Activated CD4-positive, alpha-beta memory T cell treated with anti-CD3 and anti-CD28 coated beads for 36 hours (primary cell): ENCODE results near the gene GMNN. TPM values are rescaled to one million over a fixed set of nuclear protein-coding genes. Genes with fewer than 3 reads are reported as not detected.
A peak's percentile ranks its signal among the peaks of the same experiment; 100 is the strongest.
"Not testable (repeated sequence)": the region's sequence is repeated elsewhere in the genome, so short reads cannot be mapped to it uniquely, and the experiment has no call there.

Experiments used
- CTCF ChIA-PET: fragments of 350-600 bp; sonication (Branson Sonifier 250); formaldehyde crosslinking; loops from one replicate; lab custom pipeline; 2021; ENCODE audit warnings: antibody characterized with exemption, inconsistent platforms; lab: Charles Lee
- POLR2A ChIA-PET: fragments of 350-600 bp; sonication (Branson Sonifier 250); formaldehyde crosslinking; loops from one replicate; lab custom pipeline; 2021; ENCODE audit warnings: antibody characterized with exemption; lab: Charles Lee
- DNase-seq: peaks from one replicate; pipeline ENCODE4 v3.0.0-alpha.2; 2020
- H3K27ac Mint-ChIP-seq: one replicate; pipeline ENCODE4 v1.8.0; 2021; ENCODE audit warnings: mixed read lengths
- H3K27me3 Mint-ChIP-seq: one replicate; pipeline ENCODE4 v1.8.0; 2021; ENCODE audit warnings: mixed read lengths
- H3K36me3 Mint-ChIP-seq: one replicate; pipeline ENCODE4 v1.8.0; 2021; ENCODE audit warnings: mixed read lengths
- H3K4me1 Mint-ChIP-seq: one replicate; pipeline ENCODE4 v1.8.0; 2021; ENCODE audit warnings: low read depth, mixed read lengths
- H3K4me3 Mint-ChIP-seq: one replicate; pipeline ENCODE4 v1.8.0; 2021; ENCODE audit warnings: mild to moderate bottlenecking, mixed read lengths
- H3K9me3 Mint-ChIP-seq: one replicate; pipeline ENCODE4 v1.8.0; 2021; ENCODE audit warnings: mixed read lengths
- intact Hi-C: fragments of 100-400 bp; cut with micrococcal nuclease; formaldehyde crosslinking; loops from one replicate; pipeline ENCODE4 v1.15.1; 2023
- total RNA-seq, 2 experiments: library from RNA; stranded (reverse); gene quantifications; one replicate each; pipeline ENCODE4 v1.2.3, GENCODE V29; 2021

The GMNN gene
- 10 to 100 TPM; 76.5 to 77.4 TPM for total RNA-seq

DNA sequence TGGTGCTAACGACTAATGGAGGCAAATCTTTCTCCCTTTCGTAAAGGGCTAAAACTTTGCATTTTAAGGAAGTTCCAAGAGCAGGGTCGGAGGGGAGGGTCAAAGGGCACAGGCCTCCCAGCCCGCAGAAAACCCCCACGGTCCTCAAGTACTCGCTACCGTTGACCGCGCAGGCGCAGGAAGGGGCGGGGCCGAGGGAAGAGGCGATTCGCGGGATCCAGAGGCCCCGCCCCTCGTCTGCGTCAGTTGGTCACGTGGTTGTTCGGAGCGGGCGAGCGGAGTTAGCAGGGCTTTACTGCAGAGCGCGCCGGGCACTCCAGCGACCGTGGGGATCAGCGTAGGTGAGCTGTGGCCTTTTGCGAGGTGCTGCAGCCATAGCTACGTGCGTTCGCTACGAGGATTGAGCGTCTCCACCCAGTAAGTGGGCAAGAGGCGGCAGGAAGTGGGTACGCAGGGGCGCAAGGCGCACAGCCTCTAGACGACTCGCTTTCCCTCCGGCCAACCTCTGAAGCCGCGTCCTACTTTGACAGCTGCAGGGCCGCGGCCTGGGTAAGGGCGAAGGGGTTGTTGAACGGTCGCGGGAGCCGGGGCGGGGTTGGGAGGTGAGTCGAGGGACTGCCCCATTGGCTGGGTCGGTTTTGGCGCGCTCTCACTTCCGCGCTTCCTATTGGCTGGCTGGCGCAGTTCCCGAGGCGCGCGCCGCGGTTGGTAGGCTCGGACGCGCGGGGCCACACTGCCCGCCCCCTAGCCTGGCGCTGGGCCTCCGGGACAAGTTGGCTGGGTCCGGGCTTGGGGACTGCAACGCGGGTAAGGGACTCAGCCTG, at the start of gene GMNN:
GMNN (plus strand) TSS at position 242 of the 824 bp plus-strand sequence. CDS start 2,310 bp downstream, outside the sequence.
- CTCF ChIA-PET = interaction anchor here (0.8 to 3.8 kb wide), 9 partner anchors 11 to 280 kb away, joined by 3 to 19 read pairs (median 6); partner anchors contain the start of gene ALDH5A1
- H3K27ac Mint-ChIP-seq = peak within 1 kb of the TSS; percentile 100
- H3K9me3 Mint-ChIP-seq = no peaks in the 10 kb centered on the region
- peaks cover 28% of the 10 kb centered on the region for H3K36me3 Mint-ChIP-seq
- no peaks in the 10 kb centered on the region for H3K27me3 Mint-ChIP-seq
- intact Hi-C loops = loop anchor here (1.0 to 5.0 kb wide), 7 partner anchors 32 to 295 kb away; partner anchors contain the start of genes ACOT13 and TDP2
- POLR2A ChIA-PET = interaction anchor here (0.9 to 2.6 kb wide), 14 partner anchors 9 to 261 kb away, joined by 3 to 24 read pairs (median 3); partner anchors contain the start of gene C6orf62
- H3K4me1 Mint-ChIP-seq = peaks cover 27% of the 10 kb centered on the region
- DNase-seq = peak; percentile 98
- H3K4me3 Mint-ChIP-seq = peak within 1 kb of the TSS; percentile 99

DNA sequence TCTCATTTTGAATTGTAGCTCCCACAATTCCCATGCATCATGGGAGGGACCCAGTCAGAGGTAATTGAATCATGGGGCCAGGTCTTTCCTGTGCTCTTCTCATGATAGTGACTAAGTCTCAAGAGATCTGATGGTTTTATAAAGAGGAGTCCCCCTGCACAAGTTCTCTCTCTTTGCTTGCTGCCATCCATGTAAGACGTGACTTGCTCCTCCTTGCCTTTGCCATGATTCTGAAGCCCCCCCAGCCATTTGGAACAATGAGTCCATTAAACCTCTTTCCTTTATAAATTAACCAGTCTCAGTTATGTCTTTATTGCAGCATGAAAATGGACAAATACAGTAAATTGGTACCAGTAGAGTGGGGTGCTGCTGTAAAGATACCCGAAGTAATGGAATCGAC, 44.1 kb upstream of the GMNN start:
- DNase-seq, H3K4me3 Mint-ChIP-seq, POLR2A ChIA-PET, H3K4me1 Mint-ChIP-seq, CTCF ChIA-PET, H3K36me3 Mint-ChIP-seq, H3K27ac Mint-ChIP-seq, H3K27me3 Mint-ChIP-seq: not testable (repeated sequence)
- peaks cover 22% of the 10 kb centered on the region for H3K9me3 Mint-ChIP-seq
- intact Hi-C loops = loop anchor here (1.0 kb wide), 1 partner anchor 13 kb away; no protein-coding TSS in a partner anchor

GRCh38 chr6:24731456-24732134, 43.1 kb upstream of the GMNN start:
- H3K27me3 Mint-ChIP-seq, H3K27ac Mint-ChIP-seq, CTCF ChIA-PET, H3K4me1 Mint-ChIP-seq, intact Hi-C loops, DNase-seq, H3K4me3 Mint-ChIP-seq, H3K36me3 Mint-ChIP-seq: not testable (repeated sequence)
- POLR2A ChIA-PET = interaction anchor here (1.5 kb wide), 1 partner anchor 10 kb away, joined by 4 read pairs; no protein-coding TSS in a partner anchor
- peaks cover 22% of the 10 kb centered on the region for H3K9me3 Mint-ChIP-seq

DNA sequence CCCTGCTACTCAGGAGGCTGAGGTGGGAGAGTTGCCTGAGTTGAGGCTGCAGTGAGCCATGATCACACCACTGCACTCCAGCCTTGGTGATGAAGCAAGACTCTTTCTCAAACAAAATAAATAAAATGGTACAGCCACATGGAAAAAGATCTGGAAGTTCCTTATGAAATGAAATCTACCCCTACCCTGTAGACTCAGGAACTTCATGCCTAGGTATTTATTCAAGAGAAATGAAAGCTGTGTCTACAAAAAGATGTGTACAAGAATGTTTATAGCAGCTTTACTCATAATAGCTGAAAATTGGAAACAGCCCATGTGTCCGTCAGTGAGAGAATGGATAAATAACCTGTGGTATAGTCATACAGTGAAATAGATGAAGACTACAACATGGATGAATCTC, 40.6 kb upstream of the GMNN start:
- intact Hi-C loops = no loop called here
- H3K36me3 Mint-ChIP-seq = peaks cover 3% of the 10 kb centered on the region
- no peaks in the 10 kb centered on the region for H3K4me1 Mint-ChIP-seq
- ChIA-PET CTCF (no interaction called here), POLR2A (no interaction called here)
- no peak for DNase-seq
- no peak overlapping the region for H3K27ac Mint-ChIP-seq
- no peak overlapping the region for H3K4me3 Mint-ChIP-seq
- H3K27me3 Mint-ChIP-seq = no peaks in the 10 kb centered on the region
- peaks cover 22% of the 10 kb centered on the region for H3K9me3 Mint-ChIP-seq

DNA sequence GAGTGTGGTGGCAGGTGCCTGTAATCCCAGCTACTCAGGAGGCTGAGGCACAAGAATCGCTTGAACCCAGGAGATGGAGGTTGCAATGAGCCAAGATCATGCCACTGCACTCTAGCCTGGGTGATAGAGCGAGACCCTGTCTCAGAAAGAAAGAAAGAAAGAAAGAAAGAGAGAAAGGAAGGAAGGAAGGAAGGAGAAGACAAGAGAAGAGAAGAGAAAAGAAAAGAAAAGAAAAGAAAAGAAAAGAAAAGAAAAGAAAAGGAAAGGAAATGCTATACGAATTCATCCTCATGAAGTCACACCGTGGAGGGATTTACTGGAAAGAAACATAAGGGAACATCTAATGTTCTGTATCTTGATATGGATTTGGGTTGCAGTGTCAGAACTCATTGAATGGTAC, 40.0 kb upstream of the GMNN start:
- DNase-seq, H3K27me3 Mint-ChIP-seq, H3K36me3 Mint-ChIP-seq, POLR2A ChIA-PET, CTCF ChIA-PET, H3K27ac Mint-ChIP-seq, intact Hi-C loops, H3K4me3 Mint-ChIP-seq, H3K4me1 Mint-ChIP-seq: not testable (repeated sequence)
- peaks cover 22% of the 10 kb centered on the region for H3K9me3 Mint-ChIP-seq

DNA sequence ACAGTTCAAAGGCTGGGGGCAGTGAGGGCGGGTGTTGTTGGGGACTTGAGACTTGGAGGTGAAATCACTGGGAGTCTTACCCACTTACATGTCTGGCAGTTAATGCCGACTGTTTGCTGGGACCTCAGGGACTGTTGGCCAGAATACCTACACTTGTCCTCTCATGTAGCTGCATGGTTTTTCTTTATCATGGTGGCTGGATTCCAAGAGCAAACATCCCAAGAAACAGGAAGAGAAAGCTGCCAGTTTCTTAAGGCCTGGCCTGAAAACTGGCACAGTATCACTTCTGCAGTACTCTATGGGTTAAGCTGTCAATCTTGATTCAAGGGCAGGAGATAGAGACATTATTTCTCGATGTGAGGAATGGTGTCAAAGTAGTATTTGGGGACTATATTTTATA, 36.0 kb upstream of the GMNN start:
- ChIA-PET POLR2A (interaction anchor here (1.0 to 1.3 kb wide), 2 partner anchors 10 to 20 kb away, joined by 3 read pairs; partner anchors contain the start of gene C6orf62), CTCF (interaction anchor here (0.8 to 1.8 kb wide), 3 partner anchors 17 to 194 kb away, joined by 3 to 8 read pairs (median 3); no protein-coding TSS in a partner anchor)
- intact Hi-C loops = no loop called here
- no peaks in the 10 kb centered on the region for H3K9me3 Mint-ChIP-seq
- no peak for DNase-seq
- no peaks in the 10 kb centered on the region for H3K36me3 Mint-ChIP-seq
- no peak overlapping the region for H3K27ac Mint-ChIP-seq
- H3K4me3 Mint-ChIP-seq = no peak overlapping the region
- peaks cover 18% of the 10 kb centered on the region for H3K4me1 Mint-ChIP-seq
- no peaks in the 10 kb centered on the region for H3K27me3 Mint-ChIP-seq

GRCh38 chr6:24740861-24741260, 33.9 kb upstream of the GMNN start:
- ChIA-PET CTCF (interaction anchor here (0.6 to 1.2 kb wide), 2 partner anchors 15 to 19 kb away, joined by 4 read pairs; no protein-coding TSS in a partner anchor), POLR2A (no interaction called here)
- Mint-ChIP-seq H3K27ac (no peak overlapping the region), H3K36me3 (no peaks in the 10 kb centered on the region), H3K9me3 (no peaks in the 10 kb centered on the region), H3K27me3 (no peaks in the 10 kb centered on the region), H3K4me1 (peaks cover 25% of the 10 kb centered on the region), H3K4me3 (no peak overlapping the region)
- intact Hi-C loops = no loop called here
- no peak for DNase-seq

- H3K27ac Mint-ChIP-seq = peak overlapping the region; percentile 91
- intact Hi-C loops = no loop called here
Measured at GRCh38 chr6:24742216-24742738, 32.5 kb upstream of the GMNN start.

GRCh38 chr6:24743265-24743943, 31.3 kb upstream of the GMNN start:
- ChIA-PET CTCF (interaction anchor here (0.9 to 1.3 kb wide), 4 partner anchors 22 to 160 kb away, joined by 3 to 7 read pairs (median 4); partner anchors contain the start of gene C6orf62), POLR2A (interaction anchor here (0.7 to 2.7 kb wide), 8 partner anchors 22 to 395 kb away, joined by 3 to 26 read pairs (median 4); partner anchors contain the start of genes ACOT13, C6orf62, GMNN and KIAA0319)
- no peaks in the 10 kb centered on the region for H3K9me3 Mint-ChIP-seq
- H3K4me1 Mint-ChIP-seq = peaks cover 25% of the 10 kb centered on the region
- peaks cover 1% of the 10 kb centered on the region for H3K27me3 Mint-ChIP-seq
- H3K36me3 Mint-ChIP-seq = no peaks in the 10 kb centered on the region
- peak; percentile 66 for DNase-seq
- intact Hi-C loops = loop anchor here (1.0 kb wide), 6 partner anchors 13 to 248 kb away; no protein-coding TSS in a partner anchor
- H3K27ac Mint-ChIP-seq = peak overlapping the region; percentile 91
- H3K4me3 Mint-ChIP-seq = peak overlapping the region; percentile 47

More at GRCh38 chr6:24742216-24742738, 32.5 kb upstream of the GMNN start:
- Mint-ChIP-seq H3K4me1 (peaks cover 25% of the 10 kb centered on the region), H3K27me3 (peaks cover under 1% of the 10 kb centered on the region), H3K4me3 (no peak overlapping the region), H3K36me3 (no peaks in the 10 kb centered on the region), H3K9me3 (no peaks in the 10 kb centered on the region)
- DNase-seq = no peak
- ChIA-PET POLR2A (interaction anchor here (1.3 to 2.7 kb wide), 3 partner anchors 21 to 75 kb away, joined by 3 to 26 read pairs (median 13); partner anchors contain the start of genes ACOT13, C6orf62 and TDP2), CTCF (interaction anchor here (0.9 to 1.3 kb wide), 4 partner anchors 20 to 159 kb away, joined by 3 to 7 read pairs (median 4); partner anchors contain the start of gene C6orf62)

DNA sequence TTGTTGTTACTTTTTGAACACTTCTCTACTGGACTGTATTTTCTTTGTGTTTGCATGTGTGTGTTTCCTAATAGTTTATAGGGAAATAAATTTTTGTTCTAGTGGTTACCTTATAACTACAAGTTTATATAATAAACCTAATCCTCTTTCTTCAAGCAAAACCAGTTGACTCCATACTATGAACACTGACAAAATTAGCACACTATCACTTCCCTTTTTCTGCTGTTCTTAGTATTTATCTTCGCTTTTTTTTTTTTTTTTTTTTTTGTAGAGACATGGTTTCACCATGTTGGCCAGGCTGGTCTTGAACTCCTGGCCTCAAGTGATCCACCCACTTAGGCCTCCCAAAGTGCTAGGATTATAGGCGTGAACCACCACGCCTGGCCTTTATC, 30.8 kb upstream of the GMNN start:
- intact Hi-C loops = loop anchor here (1.0 kb wide), 6 partner anchors 14 to 249 kb away; no protein-coding TSS in a partner anchor
- H3K4me3 Mint-ChIP-seq = no peak overlapping the region
- no peaks in the 10 kb centered on the region for H3K36me3 Mint-ChIP-seq
- ChIA-PET CTCF (no interaction called here), POLR2A (interaction anchor here (1.3 to 2.7 kb wide), 3 partner anchors 25 to 98 kb away, joined by 4 to 26 read pairs (median 5); partner anchors contain the start of genes C6orf62, GMNN and KIAA0319)
- peaks cover 25% of the 10 kb centered on the region for H3K4me1 Mint-ChIP-seq
- peak overlapping the region; percentile 91 for H3K27ac Mint-ChIP-seq
- H3K9me3 Mint-ChIP-seq = no peaks in the 10 kb centered on the region
- DNase-seq = no peak
- H3K27me3 Mint-ChIP-seq = peaks cover 1% of the 10 kb centered on the region

DNA sequence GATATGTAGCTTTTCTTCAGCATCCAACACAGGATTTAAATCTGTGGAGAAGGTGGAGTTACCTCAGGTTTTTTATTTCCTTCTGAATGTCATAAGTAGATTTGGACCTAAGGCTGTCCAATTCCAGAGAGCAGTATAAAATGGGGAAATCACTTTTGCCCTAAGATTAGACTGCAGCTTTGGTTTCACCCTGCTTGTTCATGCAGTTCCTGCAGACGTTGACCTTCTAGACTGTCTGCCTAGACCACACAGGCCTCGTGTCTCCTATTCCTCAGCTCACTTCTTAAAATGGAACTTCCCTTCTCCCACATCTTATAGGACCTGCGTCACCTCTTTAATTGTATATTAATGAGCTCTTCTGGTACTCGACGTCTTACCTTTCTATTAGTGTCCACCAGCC, 29.8 kb upstream of the GMNN start:
- POLR2A ChIA-PET = interaction anchor here (0.9 to 2.7 kb wide), 2 partner anchors 23 to 26 kb away, joined by 4 to 26 read pairs; partner anchors contain the start of gene C6orf62
- peaks cover 25% of the 10 kb centered on the region for H3K4me1 Mint-ChIP-seq
- CTCF ChIA-PET = interaction anchor here (1.0 kb wide), 1 partner anchor 164 kb away, joined by 3 read pairs; no protein-coding TSS in a partner anchor
- no peaks in the 10 kb centered on the region for H3K9me3 Mint-ChIP-seq
- H3K4me3 Mint-ChIP-seq = no peak overlapping the region
- H3K27ac Mint-ChIP-seq = no peak overlapping the region
- DNase-seq = no peak
- H3K27me3 Mint-ChIP-seq = peaks cover 1% of the 10 kb centered on the region
- H3K36me3 Mint-ChIP-seq = no peaks in the 10 kb centered on the region
- intact Hi-C loops = no loop called here
